HG03460 (cell line): ENCODE measurements around the gene ADH4.
"Not testable (repeated sequence)": the region's sequence is repeated elsewhere in the genome, so short reads cannot be mapped to it uniquely, and the experiment has no call there.

ENCODE experiments used
- ATAC-seq: cut with Tn5 transposase; IDR thresholded peaks from one replicate; pipeline ENCODE4 v1.9.1; 2021; ENCODE audit not compliant: unreplicated experiment

Gene ADH4

DNA sequence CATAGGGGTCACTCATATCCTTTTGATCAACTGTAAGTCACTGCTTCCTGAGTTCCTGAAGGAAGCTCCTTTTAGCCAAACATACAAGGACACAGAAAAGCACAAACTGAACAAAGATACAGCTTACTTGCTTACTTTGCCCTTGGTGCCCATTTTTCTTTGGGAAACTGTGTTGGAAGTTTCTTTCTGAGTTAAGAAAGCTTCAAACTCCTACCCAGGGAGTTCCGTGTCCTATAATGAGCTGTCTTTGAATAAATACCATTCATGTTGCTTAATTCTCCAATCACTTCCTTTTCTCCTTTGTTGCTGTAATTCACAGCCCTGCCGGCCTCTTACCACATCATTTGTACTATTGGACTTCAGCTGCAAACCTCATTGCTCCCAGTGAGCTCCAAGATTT is at the start of gene ADH4:
ADH4 (minus strand) TSS at position 228 of the 400 bp plus-strand sequence; CDS start at position 153, 75 bp downstream.
- ATAC-seq: no peak

DNA sequence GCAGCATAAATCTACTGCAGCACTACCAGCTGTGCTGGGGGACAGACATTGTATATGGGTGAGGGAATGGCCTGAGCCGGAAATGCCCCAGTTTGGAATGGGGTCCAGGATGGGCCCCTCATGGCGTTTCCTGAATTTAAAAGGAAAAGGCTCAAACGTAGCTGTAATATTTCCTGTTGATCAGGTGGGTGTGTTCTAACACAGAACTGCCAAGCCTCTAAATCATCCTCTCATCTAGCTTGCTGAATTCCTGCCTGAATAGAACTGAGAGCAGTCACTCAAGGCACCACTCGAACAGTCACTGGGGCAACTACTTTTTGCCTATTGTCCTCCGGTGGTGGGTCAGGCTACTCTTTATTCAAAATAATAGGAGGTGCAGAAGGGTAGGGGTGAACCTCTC is 46.2 kb upstream of the ADH4 start:
- no peak for ATAC-seq

DNA sequence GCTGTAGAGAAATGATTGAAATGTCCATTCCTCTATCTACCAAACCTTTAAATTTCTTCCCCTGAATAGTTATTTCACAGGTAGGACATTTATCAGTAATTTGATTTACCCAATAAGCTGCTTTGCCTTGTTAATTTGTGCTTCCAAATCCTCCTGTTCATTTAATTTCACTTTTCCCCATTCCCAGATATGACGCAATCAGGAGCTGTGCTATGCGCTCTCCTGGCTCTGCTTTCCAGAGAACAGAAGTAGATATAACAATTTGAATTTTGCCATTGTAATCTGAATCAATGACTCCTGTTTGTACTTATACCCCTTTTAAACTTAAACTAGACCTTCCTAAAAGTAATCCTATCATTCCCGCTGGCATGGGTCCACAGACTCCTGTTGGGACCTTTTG is 45.8 kb upstream of the ADH4 start:
- not testable (repeated sequence) for ATAC-seq

DNA sequence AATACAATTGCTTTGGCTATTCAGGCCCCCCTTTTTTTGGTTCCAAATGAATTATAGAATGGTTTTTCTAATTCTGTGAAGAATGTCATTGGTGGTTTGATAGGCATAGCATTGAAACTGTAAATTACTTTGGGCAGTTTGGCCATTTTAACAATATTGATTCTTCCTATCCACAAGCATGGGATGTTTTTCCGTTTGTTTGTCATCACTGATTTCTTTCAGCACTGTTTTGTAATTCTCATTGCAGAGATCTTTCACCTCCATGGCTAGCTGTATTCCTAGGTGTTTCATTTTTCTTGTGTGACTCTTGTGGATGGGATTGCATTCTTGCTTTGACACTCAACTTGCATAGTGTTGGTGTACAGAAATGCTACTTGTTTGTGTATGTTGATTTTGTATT is 41.9 kb upstream of the ADH4 start:
- no peak for ATAC-seq

DNA sequence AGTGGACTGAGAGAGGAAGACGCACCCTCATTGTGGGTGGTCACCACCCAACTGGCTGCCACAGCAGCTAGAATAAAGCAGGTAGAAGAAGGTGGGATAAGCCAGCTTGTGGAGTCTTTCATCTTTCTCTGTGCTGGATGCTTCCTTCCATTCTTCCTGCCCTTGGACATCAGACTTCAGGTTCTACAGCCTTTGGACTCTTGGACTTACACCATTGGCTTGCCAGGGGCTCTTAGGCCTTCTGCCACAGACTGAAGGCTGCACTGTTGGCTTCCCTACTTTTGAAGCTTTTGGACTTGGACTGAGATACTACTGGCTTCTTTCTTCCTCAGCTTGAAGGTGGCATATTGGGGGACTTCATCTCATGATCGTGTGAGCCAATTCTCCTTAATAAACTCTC is 41.5 kb upstream of the ADH4 start:
- no peak for ATAC-seq

DNA sequence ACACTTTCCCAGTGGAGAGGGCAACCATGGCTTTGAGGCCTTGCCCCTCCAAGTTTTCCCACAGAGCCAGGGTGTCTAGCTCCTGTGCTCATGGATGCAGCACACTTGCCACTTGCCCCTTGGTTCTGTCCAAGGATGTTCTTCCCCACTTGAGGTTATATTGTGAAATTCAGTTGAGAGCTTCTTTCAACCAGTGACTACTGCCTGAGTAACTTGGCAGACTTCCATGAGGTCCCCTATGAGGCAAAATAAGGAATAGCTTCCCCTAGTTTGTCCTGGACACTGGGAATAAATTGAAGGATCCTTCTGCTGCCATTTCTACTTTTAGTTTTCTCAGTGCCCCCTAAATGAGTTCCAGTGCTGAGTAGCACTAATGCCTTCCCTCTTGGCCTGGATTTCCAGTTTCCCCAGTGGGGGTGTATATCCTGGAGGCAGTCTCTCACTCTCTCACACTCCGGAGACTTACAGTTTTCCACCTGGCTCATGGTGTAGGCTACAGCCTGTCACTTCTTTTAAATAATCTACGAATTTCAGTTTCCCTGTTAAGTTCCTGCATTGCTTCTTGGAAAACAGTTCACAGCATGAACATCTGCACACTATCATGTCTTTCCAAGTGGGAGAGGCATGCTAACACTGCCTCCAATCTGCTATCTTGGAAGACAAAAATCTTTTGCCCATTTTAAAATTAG is 36.4 kb upstream of the ADH4 start:
- ATAC-seq: no peak

DNA sequence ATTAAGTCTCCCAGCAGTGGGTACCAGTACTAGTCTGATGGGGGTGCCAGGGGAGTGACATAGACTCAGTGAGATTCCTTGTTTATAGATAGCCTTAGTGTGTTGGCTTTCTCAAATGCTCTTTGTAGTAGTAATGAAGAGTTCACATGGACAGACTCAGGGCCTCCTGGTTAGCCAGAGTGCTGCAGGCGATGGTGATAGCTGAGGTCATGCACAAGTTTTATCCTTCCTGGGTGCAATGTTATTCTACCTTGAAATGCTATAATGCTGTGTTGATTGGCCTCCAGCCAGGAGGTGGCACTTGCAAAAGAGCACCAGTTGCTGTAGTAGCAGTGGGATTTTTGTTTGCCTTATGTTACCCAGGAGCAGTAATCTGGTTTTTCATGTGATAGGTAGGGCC is 35.5 kb upstream of the ADH4 start:
- ATAC-seq: no peak

DNA sequence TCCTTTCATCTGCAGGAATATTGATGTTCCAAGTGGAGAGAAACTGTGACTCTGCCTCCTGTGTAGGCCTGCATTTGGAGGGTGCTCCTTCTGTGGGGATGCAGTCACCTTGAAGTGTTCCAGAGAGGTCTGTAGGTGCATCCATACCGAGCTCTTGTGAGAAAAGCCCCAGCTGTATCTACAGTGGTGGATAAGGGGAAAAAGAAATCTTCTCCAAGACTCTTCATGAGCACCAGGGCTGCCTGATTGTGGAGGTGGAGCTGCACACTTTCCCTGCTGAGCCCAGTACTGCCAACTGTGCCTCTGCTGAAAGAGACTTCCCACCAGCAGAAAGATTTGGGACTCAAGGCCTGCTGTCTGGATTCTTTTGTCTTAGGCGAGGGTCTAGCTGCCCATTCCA is 35.1 kb upstream of the ADH4 start:
- ATAC-seq: no peak

DNA sequence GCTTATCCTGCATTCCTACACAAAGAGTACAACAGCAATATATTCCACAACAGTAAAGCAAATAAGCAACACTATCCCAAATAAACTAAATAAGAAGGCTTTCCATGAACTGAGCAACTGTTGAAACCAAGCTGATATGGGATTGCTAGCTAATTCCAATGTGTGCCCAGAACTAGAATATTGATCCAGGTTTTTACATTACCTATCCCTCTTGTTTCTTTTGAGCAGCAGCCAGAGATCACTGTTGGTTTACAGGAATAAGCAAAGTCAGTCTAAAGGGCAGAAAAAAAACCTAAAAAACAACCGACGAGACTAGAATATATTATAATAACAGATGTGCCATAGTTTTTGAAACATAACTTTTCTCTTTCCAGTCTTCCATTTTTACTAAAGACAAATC is 22.4 kb upstream of the ADH4 start:
- no peak for ATAC-seq

DNA sequence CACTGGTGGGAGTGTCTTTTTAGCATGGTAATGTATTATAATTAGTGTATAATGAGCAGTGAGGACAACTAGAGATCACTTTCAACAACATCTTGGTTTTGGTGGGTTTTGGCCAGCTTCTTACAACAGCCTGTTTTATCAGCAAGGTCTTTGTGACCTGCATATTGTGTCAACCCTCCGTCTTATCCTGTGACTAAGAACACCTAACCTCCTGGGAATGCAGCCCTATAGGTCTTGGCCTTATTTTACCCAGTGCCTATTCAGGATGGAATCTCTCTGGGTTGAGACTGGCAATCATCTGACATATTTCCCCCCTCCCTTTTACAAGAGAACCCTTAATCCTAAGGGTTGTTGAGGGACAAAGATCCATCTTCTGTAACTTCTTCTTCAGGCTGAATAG is 21.9 kb upstream of the ADH4 start:
- no peak for ATAC-seq

DNA sequence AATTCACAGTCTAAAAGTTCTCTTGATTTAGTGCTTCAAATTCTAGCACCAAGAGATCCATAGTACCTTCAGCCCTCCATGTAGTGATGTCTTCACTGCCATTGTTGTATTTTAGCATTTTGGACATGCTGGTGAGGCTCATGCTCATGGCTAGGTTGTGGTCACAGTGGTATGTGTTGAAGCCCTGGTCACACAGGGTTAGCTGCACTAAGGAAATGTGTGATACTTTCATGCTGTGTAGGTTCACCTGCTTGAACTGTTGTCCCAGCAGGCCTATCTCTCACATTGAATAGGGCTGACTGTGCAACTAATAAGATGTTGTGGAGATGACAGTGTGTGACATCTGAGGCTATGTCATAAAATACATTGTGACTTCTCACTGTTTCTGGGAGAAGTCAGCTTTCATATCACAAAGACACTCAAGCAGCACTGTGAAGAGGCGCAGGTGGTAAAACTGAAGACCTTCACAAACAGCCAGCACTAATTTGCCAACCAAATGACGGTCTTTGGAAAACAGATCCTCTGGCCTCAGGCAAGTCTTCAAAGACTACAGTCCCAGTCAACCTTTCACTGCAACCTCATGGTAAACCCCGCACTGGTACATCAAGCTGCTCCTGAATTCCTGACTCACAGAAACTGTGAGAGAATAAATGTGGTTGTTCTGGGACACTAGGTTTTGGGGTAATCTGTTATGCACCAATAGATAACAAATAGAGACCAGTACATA is 17.4 kb upstream of the ADH4 start:
- ATAC-seq: no peak

DNA sequence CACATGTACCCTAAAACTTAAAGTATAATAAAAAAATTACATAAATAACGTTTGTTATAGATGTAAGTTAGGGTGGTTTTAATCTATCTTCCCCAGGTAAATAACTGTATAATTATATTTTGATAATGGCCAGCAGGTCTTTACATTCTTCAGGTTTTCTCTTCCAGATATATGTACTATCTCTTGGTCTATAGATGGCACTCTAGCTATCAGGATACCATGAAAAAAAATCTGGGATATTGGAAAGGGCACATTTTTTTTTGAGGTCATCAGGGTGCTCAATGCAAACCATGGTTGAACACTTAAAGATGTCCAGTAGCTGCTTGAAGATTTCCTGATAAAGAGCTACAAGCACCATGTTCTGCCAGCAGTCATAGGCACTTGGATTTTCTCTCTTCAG is 15.6 kb upstream of the ADH4 start:
- ATAC-seq: no peak

DNA sequence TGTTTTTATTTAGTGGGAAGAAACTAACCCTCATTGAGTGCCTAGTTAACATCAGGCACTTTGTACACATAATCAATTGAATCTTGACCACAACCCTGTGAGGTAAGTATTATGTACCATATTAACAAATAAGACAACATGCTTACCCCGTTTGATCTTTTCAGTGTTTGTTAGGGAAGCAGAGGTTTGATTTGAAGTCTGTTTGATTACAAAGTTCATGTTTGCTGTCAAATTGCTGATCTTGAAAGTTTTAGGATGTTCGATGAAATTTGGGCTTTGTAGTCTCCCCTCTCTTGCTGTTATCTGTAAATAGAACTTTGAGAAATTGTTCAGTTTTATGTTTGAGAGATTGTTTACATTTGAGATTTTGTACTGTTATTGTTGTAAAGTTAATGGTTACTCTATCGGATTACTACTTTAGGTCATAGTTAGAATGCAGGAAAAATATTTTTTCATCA is 13.4 kb upstream of the ADH4 start:
- ATAC-seq: no peak

DNA sequence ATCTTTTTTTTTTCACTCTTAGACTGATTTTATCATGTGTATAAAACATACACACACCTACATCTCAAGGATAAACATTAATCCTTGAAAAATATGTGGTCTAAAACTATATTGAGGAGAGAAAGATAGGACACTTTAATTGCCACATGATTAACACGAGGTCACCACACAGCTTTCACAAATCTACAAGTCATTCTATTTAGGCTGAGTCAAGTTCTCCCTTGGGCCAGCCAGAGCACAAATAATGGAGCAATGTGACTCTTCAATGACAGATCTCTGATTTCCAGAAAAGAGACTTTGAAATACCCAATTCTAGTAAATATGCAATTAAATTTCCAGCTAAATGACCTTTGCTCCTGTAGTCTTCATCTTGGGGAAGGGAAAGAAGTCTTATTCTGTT is 12.9 kb upstream of the ADH4 start:
- no peak for ATAC-seq

DNA sequence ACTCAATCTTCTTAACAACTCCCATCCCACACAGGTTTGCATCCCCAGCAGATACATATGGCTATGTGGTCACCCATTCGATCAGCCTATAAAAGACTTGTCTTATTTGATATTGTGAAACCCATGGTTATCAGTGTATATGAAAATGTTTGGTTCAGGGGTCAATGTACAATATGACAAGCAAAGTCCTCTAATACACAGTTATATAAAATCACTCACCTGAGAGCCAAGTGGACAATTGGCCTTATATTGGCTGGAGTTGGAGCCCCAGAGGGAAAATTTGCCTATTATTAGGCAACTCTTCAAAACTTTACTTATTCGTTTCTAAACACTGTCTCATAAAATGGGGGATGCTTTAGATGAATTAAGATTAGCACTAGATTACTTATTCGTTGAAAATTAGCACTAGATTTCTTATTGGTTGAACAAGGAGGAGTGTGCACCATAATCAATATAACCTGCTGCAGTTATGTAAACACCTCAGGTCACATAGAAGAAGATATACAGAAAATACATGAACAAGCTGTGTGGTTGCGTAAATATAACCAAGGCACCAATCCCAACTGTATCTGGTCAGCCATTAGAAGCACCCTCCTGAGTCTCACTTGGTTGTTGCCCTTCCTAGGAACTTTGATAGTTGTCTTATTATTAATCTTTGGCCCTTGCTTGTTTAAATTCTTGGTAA is 10.7 kb upstream of the ADH4 start:
- ATAC-seq: no peak

DNA sequence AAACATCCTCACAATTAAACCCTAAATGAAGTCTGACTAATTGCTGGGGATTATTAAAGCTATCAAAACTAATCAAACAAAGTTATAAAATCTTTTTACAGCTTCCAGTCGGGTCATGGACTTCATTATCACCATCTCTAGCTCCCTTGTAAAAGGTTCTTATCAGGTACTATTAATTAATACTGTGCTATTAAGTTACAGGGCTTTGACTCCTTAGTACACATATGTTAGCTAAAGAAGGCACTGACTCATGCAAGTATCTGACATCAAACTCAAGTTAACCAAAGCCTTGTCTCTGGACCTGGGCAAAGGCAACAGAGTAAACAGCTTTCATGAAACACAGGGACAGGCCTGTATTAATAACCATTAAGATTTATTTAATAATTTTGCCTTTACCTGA is 7.9 kb upstream of the ADH4 start:
- no peak for ATAC-seq

DNA sequence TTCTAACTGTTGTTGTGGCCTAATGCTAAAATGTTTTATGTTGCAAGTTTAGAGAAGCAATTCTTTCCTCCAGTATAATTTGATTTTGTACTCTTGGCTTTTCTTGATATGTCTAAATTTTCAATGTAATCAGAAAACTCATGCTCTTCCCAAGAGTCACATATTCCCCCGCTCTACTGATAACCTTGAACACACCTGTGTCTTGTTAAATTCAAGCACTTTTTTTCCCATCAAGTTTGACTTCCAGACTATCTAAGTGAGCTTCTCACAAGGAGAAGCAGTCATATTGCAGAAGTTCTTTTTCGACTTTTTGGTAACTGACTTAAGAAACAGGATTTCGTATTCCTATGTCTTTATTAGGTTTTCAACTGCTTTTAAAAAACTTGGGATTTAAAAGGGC is 7.4 kb upstream of the ADH4 start:
- ATAC-seq: no peak

DNA sequence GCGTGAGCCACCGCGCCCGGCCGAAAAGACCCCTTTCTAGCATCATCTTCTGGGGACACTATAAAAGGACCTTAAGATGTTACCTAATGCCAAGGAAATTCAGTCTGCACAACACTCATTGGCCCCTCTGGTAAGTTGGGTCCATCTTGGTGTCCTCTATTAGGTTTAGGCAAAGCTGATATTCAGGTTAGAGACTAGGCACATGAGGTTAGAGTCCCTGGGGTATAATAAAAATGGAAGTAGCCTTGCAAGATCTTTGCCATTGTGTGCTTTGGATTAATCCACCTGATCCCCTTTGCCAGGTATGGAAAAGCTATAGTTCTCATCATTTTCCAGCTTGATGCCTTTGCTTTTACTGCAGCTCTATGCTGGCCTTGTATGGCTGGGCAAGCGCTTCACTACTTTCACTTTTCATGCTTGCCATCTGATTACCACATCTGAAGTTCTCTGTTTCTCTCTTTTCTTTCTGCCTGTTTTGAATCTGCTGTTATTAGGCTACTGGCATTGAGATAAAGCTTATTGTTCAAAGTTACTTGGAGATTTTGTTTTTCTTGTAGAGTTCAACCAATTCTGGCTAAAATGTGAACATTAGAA is 5.4 kb upstream of the ADH4 start:
- ATAC-seq: no peak

DNA sequence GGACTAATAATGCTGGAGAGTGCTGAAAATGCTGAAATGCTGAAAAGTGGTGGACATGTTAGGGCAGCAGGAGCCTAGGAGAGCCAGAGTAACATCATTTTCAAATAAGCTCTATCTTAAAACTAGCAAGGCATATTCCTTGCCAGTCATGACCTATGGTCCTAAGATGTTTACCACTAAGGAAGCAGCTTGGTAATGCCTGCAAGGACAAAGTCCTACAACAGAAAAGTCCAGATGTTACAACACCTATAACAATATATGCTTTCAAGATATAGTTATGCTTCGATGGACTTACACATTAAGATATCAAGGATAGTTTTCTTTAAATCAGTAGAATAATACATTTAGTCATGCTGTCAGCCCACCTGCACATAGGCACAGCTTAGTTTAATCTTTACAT is 4.5 kb upstream of the ADH4 start:
- ATAC-seq: no peak

DNA sequence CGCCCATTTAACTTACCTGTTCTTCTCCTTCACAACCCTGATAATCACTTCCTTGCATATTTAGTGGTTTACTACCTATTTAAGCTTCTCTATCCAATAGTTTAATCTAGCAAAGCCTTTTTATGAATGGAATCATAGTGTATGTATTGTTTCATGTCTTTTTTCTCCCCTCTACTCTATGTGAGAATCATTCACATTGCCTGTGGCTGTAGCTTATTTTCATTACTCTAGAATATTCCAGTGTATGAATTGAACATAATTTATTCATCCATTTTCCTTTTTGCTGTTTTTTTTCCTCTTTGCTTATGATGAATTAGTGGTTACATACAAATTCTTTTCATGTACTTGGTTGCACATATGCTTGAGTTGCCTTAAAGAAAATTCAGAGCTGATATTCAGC is 490 bp upstream of the ADH4 start:
- no peak for ATAC-seq

DNA sequence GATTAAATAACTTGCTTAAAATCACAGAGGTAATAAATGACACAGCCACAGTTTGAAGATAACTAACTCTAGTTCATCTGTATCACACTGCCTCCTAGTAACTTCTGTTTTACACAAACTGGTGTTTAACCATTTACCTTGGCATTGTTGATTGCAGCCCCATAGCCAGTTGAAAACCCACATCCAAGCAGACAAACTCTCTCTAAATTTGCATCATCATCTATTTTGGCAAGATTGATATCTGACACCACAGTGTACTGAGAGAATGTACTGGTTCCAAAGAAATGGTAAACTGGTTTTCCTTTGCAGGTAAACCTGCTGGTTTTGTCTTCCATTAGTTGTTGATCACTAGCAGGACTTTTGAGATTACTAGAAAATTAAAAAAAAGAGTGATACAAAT is 7.8 kb downstream of the ADH4 start:
- no peak for ATAC-seq
